Upper lobe of left lung (tissue), 6 donors: ENCODE results near the gene CLMP. TPM values are rescaled to one million over a fixed set of nuclear protein-coding genes. Genes with fewer than 3 reads are reported as not detected.

Experiments used
- ATAC-seq, 2 donors: fragments of 200-7000 bp; cut with Tn5 transposase; one replicate each; pipeline ENCODE4 v1.9.1; 2022; ENCODE audit warnings: mild to moderate bottlenecking in 2 of 2, moderate library complexity in 2 of 2; ENCODE audit not compliant: low FRiP score in 2 of 2
- DNase-seq, 2 donors: peaks; one replicate each; pipeline ENCODE4 v3.0.0-alpha.2; 2019 to 2020
- H3K27ac ChIP-seq, 4 donors: fragments of 200-600 bp; sonication (generic); one replicate each; pipeline ENCODE4 v1.5.1; 2016 to 2019
- H3K27me3 ChIP-seq, 4 donors: fragments of 200-600 bp; sonication (generic); one replicate each; pipeline ENCODE4 v1.5.1; 2017 to 2019
- H3K36me3 ChIP-seq, 4 donors: fragments of 200-600 bp; sonication (generic); one replicate each; pipeline ENCODE4 v1.5.1; 2016 to 2019
- H3K4me1 ChIP-seq, 4 donors: fragments of 200-600 bp; sonication (generic); one replicate each; pipeline ENCODE4 v1.5.1; 2018 to 2019
- H3K4me3 ChIP-seq, 4 donors: fragments of 200-600 bp; sonication (generic); one replicate each; pipeline ENCODE4 v1.5.1; 2017 to 2019; ENCODE audit warnings: mild to moderate bottlenecking in 2 of 4, moderate library complexity in 1 of 4
- H3K9me3 ChIP-seq, 4 donors: fragments of 200-600 bp; sonication (generic); one replicate each; pipeline ENCODE4 v1.5.1; 2018 to 2019
- EP300 ChIP-seq, 4 donors: sonication (generic); formaldehyde crosslinking; IDR thresholded peaks; one replicate each; pipeline ENCODE4 v1.5.1; 2017; ENCODE audit warnings: antibody characterized with exemption in 4 of 4, control low read depth in 2 of 4
- POLR2A ChIP-seq, 4 donors: fragments of 450-650 bp; IDR thresholded peaks; one replicate each; pipeline ENCODE4 v1.5.1; 2016 to 2017; ENCODE audit warnings: antibody characterized with exemption in 4 of 4, mild to moderate bottlenecking in 2 of 4
- POLR2AphosphoS5 ChIP-seq, 2 donors: sonication (generic); formaldehyde crosslinking; IDR thresholded peaks; one replicate each; pipeline ENCODE4 v1.5.1; 2017; ENCODE audit warnings: antibody characterized with exemption in 2 of 2
- WGBS, 2 donors: methylation state at CpG; one replicate each; pipeline ENCODE4 v1.1.5; 2017 to 2018; 5-methylcytosine and 5-hydroxymethylcytosine counted together
- total RNA-seq, 6 donors: library from RNA; depleted of rRNA in 4 of 6; stranded (reverse); fragments of >200 nt in 4 of 6; gene quantifications; one replicate each; pipeline versions ENCODE4 v1.1.0 to v1.2.1, GENCODE V29; 2016 to 2021
- TF ChIP-seq, protein P1 (sequence below), 6 experiments: fragments of 450-650 bp in 4 of 6; fragments of 200-600 bp in 2 of 6; sonication (generic) in 2 of 6; IDR thresholded peaks; one replicate each; pipeline ENCODE4 v1.5.1; 2016 to 2019; ENCODE audit warnings: antibody characterized with exemption in 6 of 6
- donor health status: DM: no; HTN: no; CAD: no; lungs with moderate emphysema.
- donor health status: DM: no; HTN: yes; CAD: no; lungs with severe emphysema.

The CLMP gene
- total RNA-seq, 6 donors from 2014 or later = 6.0 to 23.4 (median 15.3) TPM

GRCh38 chr11:123057661-123058305 lies 137.3 kb downstream of the CLMP start:
- WGBS, 2 donors = 60 to 70% methylated on average over 5 of the region's 5 CpGs
- H3K4me1 ChIP-seq = peaks cover 46 to 64% (median 55%) of the 10 kb centered on the region in 4 donors
- H3K4me3 ChIP-seq = peak overlapping the region in 1 of 4 donors; percentile 90
- no peaks in the 10 kb centered on the region for H3K27me3 ChIP-seq
- H3K27ac ChIP-seq = peak overlapping the region in 1 of 4 donors; percentile 100
- ATAC-seq (no peak), DNase-seq (no peak)
- H3K9me3 ChIP-seq = no peaks in the 10 kb centered on the region
- H3K36me3 ChIP-seq = peaks cover 43 to 77% (median 60%) of the 10 kb centered on the region in 4 donors
- TF ChIP-seq POLR2AphosphoS5 (IDR thresholded peaks at IDR 0.05) (no peak), EP300 (IDR thresholded peaks at IDR 0.05) (no peak), POLR2A (IDR thresholded peaks at IDR 0.05) (no peak)
- TF ChIP-seq, protein P1, sequence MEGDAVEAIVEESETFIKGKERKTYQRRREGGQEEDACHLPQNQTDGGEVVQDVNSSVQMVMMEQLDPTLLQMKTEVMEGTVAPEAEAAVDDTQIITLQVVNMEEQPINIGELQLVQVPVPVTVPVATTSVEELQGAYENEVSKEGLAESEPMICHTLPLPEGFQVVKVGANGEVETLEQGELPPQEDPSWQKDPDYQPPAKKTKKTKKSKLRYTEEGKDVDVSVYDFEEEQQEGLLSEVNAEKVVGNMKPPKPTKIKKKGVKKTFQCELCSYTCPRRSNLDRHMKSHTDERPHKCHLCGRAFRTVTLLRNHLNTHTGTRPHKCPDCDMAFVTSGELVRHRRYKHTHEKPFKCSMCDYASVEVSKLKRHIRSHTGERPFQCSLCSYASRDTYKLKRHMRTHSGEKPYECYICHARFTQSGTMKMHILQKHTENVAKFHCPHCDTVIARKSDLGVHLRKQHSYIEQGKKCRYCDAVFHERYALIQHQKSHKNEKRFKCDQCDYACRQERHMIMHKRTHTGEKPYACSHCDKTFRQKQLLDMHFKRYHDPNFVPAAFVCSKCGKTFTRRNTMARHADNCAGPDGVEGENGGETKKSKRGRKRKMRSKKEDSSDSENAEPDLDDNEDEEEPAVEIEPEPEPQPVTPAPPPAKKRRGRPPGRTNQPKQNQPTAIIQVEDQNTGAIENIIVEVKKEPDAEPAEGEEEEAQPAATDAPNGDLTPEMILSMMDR (IDR thresholded peaks at IDR 0.05) = no peak

DNA sequence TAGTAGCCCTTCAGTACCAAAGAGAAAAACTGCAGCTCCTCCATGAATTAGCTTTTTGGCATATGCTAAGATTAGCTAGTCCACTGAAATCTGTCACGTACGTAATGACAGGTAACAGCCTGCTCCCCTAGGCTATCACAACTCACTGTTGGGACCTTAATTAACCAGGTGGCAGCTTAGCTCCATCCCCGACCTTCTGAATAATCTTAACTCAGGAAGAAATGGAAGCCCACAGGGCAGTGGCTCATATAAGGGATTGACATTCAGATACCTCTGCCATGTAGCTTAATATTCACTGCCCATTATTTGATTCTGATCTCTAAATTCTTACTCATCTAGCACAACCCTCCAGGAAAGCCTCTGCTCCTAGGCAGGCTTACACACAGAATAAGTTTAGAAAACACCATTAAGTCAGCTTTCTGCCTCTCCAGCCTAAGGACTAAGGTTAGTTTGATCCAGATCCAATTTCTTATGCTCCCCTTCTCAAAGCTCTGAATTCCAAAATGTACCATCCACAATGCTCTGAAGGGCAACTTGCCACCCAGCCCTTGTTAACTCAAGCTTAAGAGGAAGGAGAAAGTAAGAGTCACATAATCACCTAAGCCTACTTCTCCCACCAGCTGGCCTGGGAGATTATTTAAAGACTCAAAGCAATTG lies 138.1 kb downstream of the CLMP start:
- Histone ChIP-seq H3K36me3 (peaks cover 43 to 77% (median 62%) of the 10 kb centered on the region in 4 donors), H3K4me3 (no peak overlapping the region), H3K27me3 (no peaks in the 10 kb centered on the region), H3K4me1 (peaks cover 46 to 64% (median 55%) of the 10 kb centered on the region in 4 donors), H3K9me3 (no peaks in the 10 kb centered on the region), H3K27ac (no peak overlapping the region)
- TF ChIP-seq, protein P1 (IDR thresholded peaks at IDR 0.05) = no peak
- no peak for TF ChIP-seq POLR2A (IDR thresholded peaks at IDR 0.05)
- no peak for TF ChIP-seq POLR2AphosphoS5 (IDR thresholded peaks at IDR 0.05)
- no peak for TF ChIP-seq EP300 (IDR thresholded peaks at IDR 0.05)
- no peak for ATAC-seq
- no peak for DNase-seq
- 71 to 77% methylated on average over 3 of the region's 3 CpGs for WGBS, 2 donors

DNA sequence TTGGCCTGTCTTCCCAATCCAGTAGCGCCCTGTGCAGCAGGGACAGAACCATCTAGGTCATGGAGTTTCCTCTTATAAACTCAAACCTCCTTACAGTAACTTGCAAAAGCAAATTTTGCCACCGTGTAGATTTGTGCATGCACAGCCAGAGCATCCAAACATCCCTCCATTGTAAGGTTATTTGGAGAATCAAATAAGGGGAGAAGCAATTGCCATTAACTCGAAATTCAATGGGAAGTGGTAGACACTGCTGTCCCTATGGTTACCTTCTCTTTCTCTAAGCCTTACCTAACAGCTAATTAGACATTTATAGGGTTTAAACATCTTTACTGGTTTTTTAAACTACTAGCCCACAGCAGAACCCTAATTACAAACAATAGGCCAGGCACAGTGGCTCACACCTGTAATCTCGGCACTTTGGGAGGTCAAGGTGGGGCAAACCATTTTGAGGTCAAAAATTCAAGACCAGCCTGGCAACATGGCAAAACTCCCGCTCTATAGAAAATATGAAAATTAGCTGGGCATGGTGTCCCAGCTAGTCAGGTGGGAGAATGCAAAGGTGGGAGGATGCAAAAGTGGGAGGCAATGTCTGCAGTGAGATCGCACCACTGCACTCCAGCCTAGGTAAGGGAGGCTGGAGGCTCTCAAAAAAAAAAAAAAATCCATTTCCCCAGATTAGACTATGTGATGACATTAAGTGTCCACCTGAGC lies 139.7 kb downstream of the CLMP start:
- TF ChIP-seq POLR2A (IDR thresholded peaks at IDR 0.05) = no peak
- no peak for TF ChIP-seq EP300 (IDR thresholded peaks at IDR 0.05)
- TF ChIP-seq, protein P1 (IDR thresholded peaks at IDR 0.05) = no peak
- no peak for TF ChIP-seq POLR2AphosphoS5 (IDR thresholded peaks at IDR 0.05)
- peaks cover 38 to 68% (median 56%) of the 10 kb centered on the region in 4 donors for H3K36me3 ChIP-seq
- H3K27me3 ChIP-seq = no peaks in the 10 kb centered on the region
- ATAC-seq = no peak
- no peak overlapping the region for H3K4me3 ChIP-seq
- DNase-seq = no peak
- H3K27ac ChIP-seq = no peak overlapping the region
- H3K9me3 ChIP-seq = no peaks in the 10 kb centered on the region
- 72 to 75% methylated on average over 6 of the region's 6 CpGs for WGBS, 2 donors
- H3K4me1 ChIP-seq = peaks cover 36 to 55% (median 48%) of the 10 kb centered on the region in 4 donors

- H3K4me1 ChIP-seq = peaks cover 27 to 47% (median 39%) of the 10 kb centered on the region in 4 donors
Measured at GRCh38 chr11:123054301-123055065, 140.6 kb downstream of the CLMP start.

More at GRCh38 chr11:123054301-123055065, 140.6 kb downstream of the CLMP start:
- Histone ChIP-seq H3K4me3 (no peak overlapping the region), H3K27ac (no peak overlapping the region), H3K36me3 (peaks cover 30 to 60% (median 48%) of the 10 kb centered on the region in 4 donors), H3K27me3 (no peaks in the 10 kb centered on the region), H3K9me3 (no peaks in the 10 kb centered on the region)
- peak in 1 of 2 donors; percentile 90 for ATAC-seq
- DNase-seq = no peak
- TF ChIP-seq POLR2A (IDR thresholded peaks at IDR 0.05) = no peak
- TF ChIP-seq, protein P1 (IDR thresholded peaks at IDR 0.05) = peak; percentile 58 to 78 (median 64)
- TF ChIP-seq EP300 (IDR thresholded peaks at IDR 0.05) = no peak
- no peak for TF ChIP-seq POLR2AphosphoS5 (IDR thresholded peaks at IDR 0.05)
- WGBS, 2 donors = 29 to 35% methylated on average over 9 to 11 of the region's 11 CpGs
